HFF-Myc (cell line): ENCODE measurements around the gene NLRX1.

Source experiments
- DNase-seq: peaks from one replicate; pipeline ENCODE4 v3.0.0-alpha.2; 2011; ENCODE audit warnings: low read depth; ENCODE audit errors: extremely low read depth
- H3K4me3 ChIP-seq: replicated peaks from 2 replicates; pipeline ENCODE4 v1.5.1; 2011; ENCODE audit warnings: low read depth, mild to moderate bottlenecking, control low read depth, low read length
- CTCF ChIP-seq: IDR thresholded peaks from 2 replicates; pipeline ENCODE4 v1.5.1; 2012; ENCODE audit warnings: mild to moderate bottlenecking, low read depth, low read length, control low read depth; ENCODE audit errors: missing control alignments

Gene NLRX1

GRCh38 chr11:119154178-119154577 lies 14.3 kb upstream of the NLRX1 start:
- DNase-seq: no peak
- no peak overlapping the region for H3K4me3 ChIP-seq
- TF ChIP-seq CTCF: no peak

- peak; percentile 47 for TF ChIP-seq CTCF
- no peak for DNase-seq
- no peak overlapping the region for H3K4me3 ChIP-seq
Measured at GRCh38 chr11:119155733-119156492, 12.6 kb upstream of the NLRX1 start.

- DNase-seq: no peak
- no peak overlapping the region for H3K4me3 ChIP-seq
- TF ChIP-seq CTCF: no peak
Measured at GRCh38 chr11:119156496-119156895, 12.0 kb upstream of the NLRX1 start.

DNA sequence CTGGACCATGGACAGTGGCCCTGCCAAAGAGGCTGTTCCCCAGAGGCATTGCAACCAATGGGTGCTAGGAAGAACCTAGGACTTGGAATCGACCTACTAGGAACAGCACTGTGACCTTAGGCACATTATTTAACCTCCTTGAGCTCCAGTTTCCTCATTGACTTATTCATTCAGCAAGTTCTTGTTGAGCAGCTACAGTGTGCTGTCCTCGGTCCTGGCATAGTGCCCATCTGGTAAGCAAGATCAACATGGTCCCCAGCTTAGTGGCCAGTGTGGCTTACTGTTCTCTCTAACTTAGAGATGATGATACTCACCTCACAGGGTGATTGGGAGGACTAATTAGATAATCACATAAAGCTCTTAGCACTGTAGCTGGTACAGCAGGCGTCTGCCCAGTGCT lies 11.5 kb upstream of the NLRX1 start:
- DNase-seq: no peak
- TF ChIP-seq CTCF: no peak
- H3K4me3 ChIP-seq: no peak overlapping the region

DNA sequence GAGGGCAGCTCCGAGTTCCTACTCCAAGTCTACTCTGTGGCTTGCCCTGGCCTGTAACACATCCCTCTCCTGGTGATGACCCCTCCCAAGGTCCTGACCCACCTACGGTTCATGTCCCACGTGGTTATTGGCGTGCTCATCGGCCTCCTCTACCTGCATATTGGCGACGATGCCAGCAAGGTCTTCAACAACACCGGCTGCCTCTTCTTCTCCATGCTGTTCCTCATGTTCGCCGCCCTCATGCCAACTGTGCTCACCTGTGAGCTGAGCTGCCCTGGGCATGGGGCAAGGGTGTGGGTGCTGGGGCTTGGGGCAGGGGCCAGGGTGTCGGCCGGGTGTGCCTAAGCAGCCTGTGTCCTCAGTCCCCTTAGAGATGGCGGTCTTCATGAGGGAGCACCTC lies 10.1 kb upstream of the NLRX1 start:
- no peak overlapping the region for H3K4me3 ChIP-seq
- no peak for TF ChIP-seq CTCF
- no peak for DNase-seq

GRCh38 chr11:119160151-119160550 lies 8.4 kb upstream of the NLRX1 start:
- DNase-seq: no peak
- no peak for TF ChIP-seq CTCF
- H3K4me3 ChIP-seq: no peak overlapping the region

DNA sequence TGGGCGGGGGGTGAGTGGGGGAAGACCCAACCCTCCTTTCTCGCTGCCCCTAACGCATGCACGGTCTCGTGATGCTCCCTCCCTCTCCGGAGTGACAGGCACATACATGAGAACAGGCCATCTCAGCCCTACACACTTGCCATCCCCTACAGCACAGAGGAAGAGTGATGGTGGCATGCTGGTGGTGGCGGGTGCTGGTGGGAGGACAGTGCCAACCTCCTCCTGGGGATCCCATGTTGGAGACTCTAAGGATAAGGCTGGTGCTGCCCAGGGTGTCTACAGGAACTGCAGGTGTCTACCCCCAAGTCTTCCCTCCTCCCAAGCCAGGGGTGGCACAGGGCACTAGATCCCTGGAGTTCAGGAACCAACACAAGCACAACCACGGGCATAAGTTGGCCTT lies 6.7 kb upstream of the NLRX1 start:
- DNase-seq: no peak
- no peak overlapping the region for H3K4me3 ChIP-seq
- TF ChIP-seq CTCF: no peak
